Central memory CD4-positive, alpha-beta T cell (primary cell): ENCODE data around the gene LHB.

ENCODE experiments used
- DNase-seq: peaks from one replicate; pipeline ENCODE4 v3.0.0; 2022

The LHB gene

DNA sequence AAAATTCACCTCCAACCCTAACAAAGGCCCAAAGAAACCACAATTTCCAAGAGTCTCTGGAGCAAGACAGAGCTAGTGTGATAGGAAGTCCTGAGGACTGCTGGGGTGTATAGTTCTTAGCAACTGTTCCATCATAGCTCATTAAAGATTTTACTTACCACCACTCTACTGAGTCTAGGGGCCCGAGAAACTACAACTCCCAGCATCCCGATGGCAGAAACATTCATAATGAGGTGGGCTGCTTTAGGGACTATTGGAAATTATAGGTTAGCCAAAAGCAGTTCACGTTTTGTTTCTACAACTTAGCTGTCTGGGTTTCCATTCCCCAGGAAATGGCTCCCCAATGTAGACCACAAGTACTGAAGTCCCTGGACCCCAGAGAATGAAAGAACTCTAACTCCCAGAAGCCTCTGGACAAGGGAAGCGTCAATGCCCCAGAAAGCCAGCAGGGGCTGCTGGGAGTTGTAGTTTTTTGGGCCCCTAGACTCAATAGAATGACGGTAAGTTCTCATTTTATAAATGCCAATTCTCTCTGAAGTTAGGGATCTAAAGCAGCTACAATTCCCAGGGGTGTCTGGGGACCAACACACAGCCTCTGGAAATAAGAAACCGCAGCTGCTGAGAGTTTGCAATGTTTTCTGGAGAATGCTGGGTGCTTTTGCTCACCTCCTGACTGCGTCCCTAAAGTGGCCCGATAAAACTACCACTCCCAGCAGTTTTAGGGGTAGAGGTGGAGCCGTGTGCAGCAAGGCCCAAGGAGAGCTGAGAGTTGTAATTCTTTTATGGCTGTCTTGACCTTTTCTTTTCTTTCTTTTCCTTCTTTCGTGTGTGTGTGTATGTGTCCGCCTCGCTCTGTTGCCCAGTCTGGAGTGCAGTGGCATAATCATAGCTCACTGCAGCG is 40.7 kb downstream of the LHB start:
- DNase-seq = peak; percentile 41

DNA sequence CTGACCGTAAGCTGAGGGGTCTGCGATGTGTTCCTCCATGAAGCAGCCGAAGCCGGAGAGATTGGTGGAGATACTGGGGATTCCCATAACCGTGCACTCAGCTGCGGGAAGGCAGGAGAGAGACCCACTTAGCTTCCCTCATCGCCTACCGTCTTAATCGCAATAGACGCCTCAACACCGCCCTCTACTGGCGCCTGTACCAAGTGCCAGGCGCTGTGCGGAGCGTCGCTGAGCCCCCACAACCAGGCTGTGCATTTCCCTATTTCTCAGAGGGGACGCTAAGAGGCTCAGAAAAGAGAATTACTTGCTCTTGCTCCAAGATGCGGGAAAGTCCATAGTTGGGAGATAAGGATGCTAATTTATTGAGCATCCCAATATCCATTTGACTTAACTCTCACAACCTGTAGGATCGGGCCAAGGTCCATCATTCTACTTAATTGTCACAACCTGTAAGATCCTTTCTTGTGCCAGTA is 45.9 kb downstream of the LHB start:
- peak; percentile 67 for DNase-seq

DNA sequence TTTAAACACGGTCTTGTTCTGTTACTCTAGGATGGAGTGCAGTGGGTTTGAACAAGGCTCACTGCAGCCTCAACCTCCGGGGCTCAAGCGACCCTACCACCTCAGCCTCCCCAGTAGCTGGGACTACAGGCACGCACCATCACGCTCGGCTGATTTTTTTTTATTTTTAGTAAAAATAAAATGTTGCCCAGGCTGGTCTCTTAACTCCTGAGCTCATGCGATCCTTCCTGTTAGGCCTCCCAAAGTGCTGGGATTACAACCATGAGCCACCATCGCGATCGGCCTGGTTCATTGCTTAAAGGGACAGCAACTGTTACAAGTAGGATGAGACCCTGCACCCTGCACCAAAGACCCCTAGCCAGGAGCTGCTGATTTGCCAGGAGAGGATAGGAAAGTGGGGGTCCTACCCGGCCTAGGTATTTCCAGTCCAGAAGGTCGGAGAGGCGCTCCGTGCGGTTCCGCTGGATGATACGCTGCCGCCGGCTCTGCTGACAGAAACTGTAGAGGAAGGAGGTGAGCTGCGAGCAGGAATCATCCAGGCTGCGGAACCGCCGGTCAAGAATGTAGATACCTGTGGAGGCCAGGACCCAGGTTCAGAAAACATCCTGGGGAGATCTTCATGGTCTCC is 46.6 kb downstream of the LHB start:
- no peak for DNase-seq

DNA sequence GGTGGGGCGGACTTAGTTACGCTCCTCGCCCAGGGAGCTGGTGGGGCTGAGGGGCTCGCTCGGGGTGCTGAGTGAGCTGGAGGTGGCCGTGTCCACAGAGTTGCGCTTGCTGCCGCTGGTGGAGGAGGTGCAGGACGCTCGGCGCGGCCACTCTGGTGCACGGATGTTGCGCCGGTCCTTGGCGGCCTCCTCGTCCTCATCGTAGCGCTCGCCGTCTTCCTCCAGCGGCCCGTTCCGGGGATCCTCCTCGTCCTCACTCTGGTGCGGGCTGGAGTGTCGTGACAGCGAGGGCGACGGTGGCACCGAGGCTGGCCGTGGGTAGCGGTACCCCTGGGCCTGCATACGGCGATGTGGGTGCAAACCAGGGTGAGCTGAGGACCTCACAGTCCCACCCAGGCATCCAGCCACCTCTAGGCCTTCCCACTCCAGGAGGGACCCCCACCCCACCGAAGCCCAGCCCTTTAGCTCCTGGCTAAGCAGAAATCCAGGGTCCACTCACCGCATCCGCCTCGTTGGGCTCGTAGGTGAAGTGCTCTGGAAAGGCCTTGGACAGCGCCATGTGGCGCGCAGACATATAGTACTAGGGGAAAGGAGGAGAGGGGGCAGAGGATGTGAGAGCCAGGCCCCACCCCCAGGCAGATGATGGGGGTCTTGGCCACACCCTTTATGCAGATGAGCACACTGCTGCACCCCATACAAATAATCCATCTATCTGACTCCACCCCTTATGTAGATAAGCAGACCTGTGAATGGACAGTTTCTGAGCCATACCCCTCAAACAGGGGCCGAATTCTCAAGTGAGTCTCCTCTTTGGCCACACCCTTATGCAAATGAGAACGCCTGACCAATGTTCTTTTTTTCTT is 47.4 kb downstream of the LHB start:
- DNase-seq = no peak

DNA sequence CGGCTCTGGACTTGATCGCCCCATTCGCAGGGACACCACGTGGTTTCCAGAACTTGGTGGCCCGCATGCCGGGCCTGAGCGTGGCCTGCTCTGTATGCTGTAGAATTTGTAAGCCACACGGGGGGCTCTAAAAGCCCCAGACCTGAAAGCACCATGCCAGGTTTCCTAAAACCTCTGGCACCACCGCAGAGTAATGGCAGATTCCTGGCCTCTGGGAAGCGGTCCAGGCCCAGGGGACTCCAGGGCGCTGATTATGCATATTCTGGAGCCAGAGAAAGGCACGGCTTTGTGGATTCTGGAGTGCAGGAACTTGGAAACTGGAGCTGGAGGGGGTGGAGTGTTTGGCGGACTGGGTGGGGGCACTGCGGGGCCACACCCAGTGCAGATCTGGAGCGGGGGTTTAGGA is 48.1 kb downstream of the LHB start:
- no peak for DNase-seq

DNA sequence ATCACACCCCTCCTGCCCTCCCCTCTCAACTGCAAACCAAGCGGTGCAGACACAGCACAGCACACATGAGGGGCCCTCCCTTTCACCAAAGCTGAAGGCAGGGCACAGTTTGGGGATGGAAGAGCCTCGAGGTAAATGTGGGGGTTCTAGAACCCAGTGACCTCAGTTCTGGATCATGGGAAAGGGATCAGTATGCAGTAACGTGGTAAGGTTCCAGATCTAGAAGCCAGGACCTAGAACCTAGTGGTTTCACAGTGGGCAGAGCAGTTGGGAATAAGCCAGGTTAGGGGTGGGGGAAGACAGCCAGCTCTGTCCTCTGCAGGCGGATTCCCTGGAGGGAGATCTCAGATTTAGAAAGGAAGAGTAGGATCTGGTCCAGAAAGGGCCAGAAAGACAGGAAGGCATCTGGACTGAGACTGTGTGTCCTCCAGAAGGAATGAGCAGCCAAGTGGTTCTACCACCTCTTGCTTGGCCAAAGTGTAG is 48.7 kb downstream of the LHB start:
- no peak for DNase-seq

DNA sequence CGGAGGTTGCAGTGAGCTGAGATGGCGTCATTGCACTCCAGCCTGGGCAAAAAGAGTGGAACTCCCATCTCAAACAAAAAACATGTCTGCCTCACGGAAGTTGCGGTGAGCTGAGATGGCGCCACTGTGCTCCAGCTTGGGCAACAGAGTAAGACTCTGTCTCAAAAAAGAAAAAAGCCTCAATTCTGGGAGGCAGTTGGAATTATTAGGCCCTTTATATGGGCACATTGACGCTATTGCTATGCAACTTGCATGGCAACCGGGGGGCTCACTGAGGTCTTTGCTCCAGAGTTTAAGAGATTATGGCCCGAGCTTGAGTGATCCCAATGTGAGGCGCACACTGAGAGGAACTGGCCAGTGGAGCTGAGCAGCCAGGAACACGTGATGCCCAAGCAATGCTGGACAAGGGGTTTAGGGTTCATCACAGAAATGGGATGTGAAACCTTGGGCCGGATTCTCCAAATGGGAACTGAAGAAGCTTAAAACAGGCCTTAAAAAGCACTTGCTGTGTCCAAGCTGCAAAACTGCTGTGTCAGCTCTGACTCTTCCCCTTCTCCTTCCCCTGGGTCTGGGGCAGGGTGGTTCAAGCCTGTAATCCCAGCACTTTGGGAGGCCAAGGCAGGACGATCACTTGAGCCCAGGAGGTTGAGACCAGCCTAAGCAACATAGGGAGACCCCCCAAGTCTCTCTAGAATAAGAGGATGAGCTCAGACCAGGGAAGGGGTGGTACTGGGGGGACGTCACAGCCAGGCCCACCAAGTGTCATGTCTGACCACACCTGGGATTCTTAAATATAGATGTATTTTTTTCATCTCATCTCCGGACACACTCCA is 49.3 kb downstream of the LHB start:
- DNase-seq = no peak

DNA sequence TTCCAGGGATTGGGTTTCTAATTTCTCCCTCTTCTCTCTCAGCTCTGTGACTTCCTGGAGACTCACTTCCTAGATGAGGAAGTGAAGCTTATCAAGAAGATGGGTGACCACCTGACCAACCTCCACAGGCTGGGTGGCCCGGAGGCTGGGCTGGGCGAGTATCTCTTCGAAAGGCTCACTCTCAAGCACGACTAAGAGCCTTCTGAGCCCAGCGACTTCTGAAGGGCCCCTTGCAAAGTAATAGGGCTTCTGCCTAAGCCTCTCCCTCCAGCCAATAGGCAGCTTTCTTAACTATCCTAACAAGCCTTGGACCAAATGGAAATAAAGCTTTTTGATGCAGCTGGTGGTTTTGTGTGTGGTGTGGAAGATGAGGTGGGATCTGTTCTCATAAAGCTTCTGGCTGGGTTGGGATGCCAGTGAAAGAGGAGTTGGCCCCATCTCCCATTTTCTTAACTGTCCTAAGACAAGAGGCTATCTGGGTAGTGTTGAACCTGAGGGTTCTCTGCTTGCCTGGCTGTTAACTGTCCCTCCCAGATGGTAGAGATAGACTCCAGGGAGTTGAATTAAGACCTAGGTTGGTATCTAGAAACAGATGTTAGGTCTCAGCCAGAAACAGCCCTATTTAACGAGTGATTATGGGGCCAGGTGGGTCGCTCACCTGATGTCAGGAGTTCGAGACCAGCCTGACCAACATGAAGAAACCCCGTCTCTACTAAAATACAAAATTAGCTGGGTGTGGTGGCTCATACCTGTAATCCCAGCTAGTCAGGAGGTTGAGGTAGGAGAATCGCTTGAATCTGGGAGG is 50.1 kb downstream of the LHB start:
- DNase-seq = no peak
